ENCODE measurements around the gene ADAM8. TPM values are rescaled to one million over a fixed set of nuclear protein-coding genes. Genes with fewer than 3 reads are reported as not detected.

ADAM8 gene
- total RNA-seq, 2 donors from 2014 or later = 3.7 to 5.5 TPM

- H3K9ac ChIP-seq (ENCODE audit: extremely low read depth, low read length, poor library complexity, severe bottlenecking) = no peak overlapping the region
- peaks cover 48% of the 10 kb centered on the region for H3K36me3 ChIP-seq (ENCODE audit: control insufficient read depth, insufficient read depth, low read length)
- H3K4me1 ChIP-seq (ENCODE audit: control insufficient read depth, insufficient read depth, low read length) = no peaks in the 10 kb centered on the region
- WGBS, 2 experiments (ENCODE audit: insufficient coverage in 1 of 2, insufficient read length in 1 of 2) = 93 to 94% methylated on average over 34 to 36 of the region's 36 CpGs
- peaks cover 65% of the 10 kb centered on the region for H3K36me3 Mint-ChIP-seq (ENCODE audit: low read depth)
- no peak overlapping the region for H3K4me3 ChIP-seq (ENCODE audit: low read length)
- no peak overlapping the region for H3K27ac Mint-ChIP-seq
- no peaks in the 10 kb centered on the region for H3K4me1 Mint-ChIP-seq
- DNase-seq = no peak
- no peak overlapping the region for H3K27ac ChIP-seq (ENCODE audit: low read depth, low read length)
- no peaks in the 10 kb centered on the region for H3K27me3 ChIP-seq (ENCODE audit: control insufficient read depth, insufficient read depth, low read length, poor library complexity, severe bottlenecking)
- no peak for TF ChIP-seq CTCF (conservative IDR thresholded peaks at IDR 0.05)
- H3K27me3 Mint-ChIP-seq (ENCODE audit: insufficient read depth) = no peaks in the 10 kb centered on the region
- H3K4me3 Mint-ChIP-seq = no peak overlapping the region
- H3K9me3 Mint-ChIP-seq = no peaks in the 10 kb centered on the region
- no peaks in the 10 kb centered on the region for H3K9me3 ChIP-seq (ENCODE audit: control insufficient read depth, low read length)
Measured at GRCh38 chr10:133285217-133285616, 8.5 kb upstream of the ADAM8 start.

- Histone ChIP-seq H3K36me3 (ENCODE audit: control insufficient read depth, insufficient read depth, low read length) (peaks cover 43% of the 10 kb centered on the region), H3K9ac (ENCODE audit: extremely low read depth, low read length, poor library complexity, severe bottlenecking) (no peak overlapping the region), H3K9me3 (ENCODE audit: control insufficient read depth, low read length) (no peaks in the 10 kb centered on the region), H3K4me1 (ENCODE audit: control insufficient read depth, insufficient read depth, low read length) (no peaks in the 10 kb centered on the region), H3K27me3 (ENCODE audit: control insufficient read depth, insufficient read depth, low read length, poor library complexity, severe bottlenecking) (no peaks in the 10 kb centered on the region), H3K27ac (ENCODE audit: low read depth, low read length) (no peak overlapping the region), H3K4me3 (ENCODE audit: low read length) (no peak overlapping the region)
- Mint-ChIP-seq H3K36me3 (ENCODE audit: low read depth) (peaks cover 55% of the 10 kb centered on the region), H3K4me3 (no peak overlapping the region), H3K27me3 (ENCODE audit: insufficient read depth) (no peaks in the 10 kb centered on the region), H3K27ac (no peak overlapping the region), H3K4me1 (no peaks in the 10 kb centered on the region), H3K9me3 (no peaks in the 10 kb centered on the region)
- TF ChIP-seq CTCF (conservative IDR thresholded peaks at IDR 0.05) = no peak
- no peak for DNase-seq
- WGBS, 2 experiments (ENCODE audit: insufficient coverage in 1 of 2, insufficient read length in 1 of 2) = 94 to 99% methylated on average over 15 to 24 of the region's 24 CpGs
Measured at GRCh38 chr10:133283931-133284330, 7.3 kb upstream of the ADAM8 start.

GRCh38 chr10:133282846-133283390 is 6.2 kb upstream of the ADAM8 start:
- Mint-ChIP-seq H3K27ac (no peak overlapping the region), H3K9me3 (no peaks in the 10 kb centered on the region), H3K36me3 (ENCODE audit: low read depth) (peaks cover 50% of the 10 kb centered on the region), H3K27me3 (ENCODE audit: insufficient read depth) (no peaks in the 10 kb centered on the region), H3K4me1 (no peaks in the 10 kb centered on the region), H3K4me3 (no peak overlapping the region)
- H3K9me3 ChIP-seq (ENCODE audit: control insufficient read depth, low read length) = no peaks in the 10 kb centered on the region
- DNase-seq = no peak
- no peak overlapping the region for H3K27ac ChIP-seq (ENCODE audit: low read depth, low read length)
- no peak for TF ChIP-seq CTCF (conservative IDR thresholded peaks at IDR 0.05)
- 96% methylated on average over 22 to 24 of the region's 24 CpGs for WGBS, 2 experiments (ENCODE audit: insufficient coverage in 1 of 2, insufficient read length in 1 of 2)
- no peak overlapping the region for H3K4me3 ChIP-seq (ENCODE audit: low read length)
- peaks cover 37% of the 10 kb centered on the region for H3K36me3 ChIP-seq (ENCODE audit: control insufficient read depth, insufficient read depth, low read length)
- H3K9ac ChIP-seq (ENCODE audit: extremely low read depth, low read length, poor library complexity, severe bottlenecking) = no peak overlapping the region
- H3K27me3 ChIP-seq (ENCODE audit: control insufficient read depth, insufficient read depth, low read length, poor library complexity, severe bottlenecking) = no peaks in the 10 kb centered on the region
- no peaks in the 10 kb centered on the region for H3K4me1 ChIP-seq (ENCODE audit: control insufficient read depth, insufficient read depth, low read length)
